HCT116 (cell line): ENCODE results near the gene PRR35. TPM values are rescaled to one million over a fixed set of nuclear protein-coding genes. Genes with fewer than 3 reads are reported as not detected.
A peak's percentile ranks its signal among the peaks of the same experiment; 100 is the strongest.

Experiments
- ATAC-seq: fragments of 200-7000 bp; cut with Tn5 transposase; 2 replicates; pipeline ENCODE4 v1.9.1; 2020; ENCODE audit warnings: mild to moderate bottlenecking, moderate library complexity
- BruUV-seq: library from RNA; stranded (reverse); fragments of 400-500 nt; replicated peaks from 2 replicates; lab custom pipeline; 2021; lab: Mats Ljungman, UMichigan
- CTCF ChIA-PET: fragments of 300-600 bp; sonication (Branson Sonifier 250); formaldehyde crosslinking; loops from one replicate; lab custom pipeline; 2021; ENCODE audit warnings: antibody characterized with exemption; lab: Charles Lee
- POLR2A ChIA-PET: fragments of 300-600, 350-600 bp; sonication (Branson Sonifier 250); formaldehyde crosslinking; loops from one replicate; lab custom pipeline; 2021; ENCODE audit warnings: antibody characterized with exemption; lab: Charles Lee
- RAD21 ChIA-PET, 2 experiments: fragments of 300-600 bp; sonication (Branson Sonifier 250); formaldehyde crosslinking; loops; one replicate each; lab custom pipeline; 2023; ENCODE audit warnings: low total read pairs in 2 of 2; ENCODE audit not compliant: uncharacterized antibody in 2 of 2, unreplicated experiment in 2 of 2, low non-redundant PET in 1 of 2; lab: Charles Lee
- DNase-seq: peaks from one replicate; pipeline ENCODE4 v3.0.0-alpha.2; 2010; ENCODE audit warnings: low read depth, low spot score
- H2AFZ ChIP-seq: fragments of 200-600 bp; shearing (Covaris generic), sonication (generic); 2 replicates; pipeline ENCODE4 v1.6.1; 2017; ENCODE audit warnings: low read depth, mixed run types, mixed read lengths, antibody characterized with exemption, low read length; ENCODE audit not compliant: poor library complexity, severe bottlenecking
- H3K27ac ChIP-seq: 2 replicates; pipeline ENCODE4 v1.5.1; 2012; ENCODE audit warnings: low read depth, low read length
- H3K27me3 ChIP-seq: fragments of 200-600 bp; sonication (generic); 2 replicates; pipeline ENCODE4 v1.6.1; 2016; ENCODE audit warnings: mixed run types, low read length, mixed read lengths; ENCODE audit not compliant: insufficient read depth
- H3K36me3 ChIP-seq, 2 experiments: fragments of 200-500 bp in 1 of 2; fragments of 200-600 bp in 1 of 2; sonication (Bioruptor generic) in 1 of 2; sonication (generic) in 1 of 2; 2 replicates each; pipeline versions ENCODE4 v1.5.1 to v1.6.1; 2014 to 2016; ENCODE audit warnings: low read length in 2 of 2, inconsistent platforms in 1 of 2, mixed read lengths in 1 of 2, mixed run types in 1 of 2; ENCODE audit not compliant: insufficient read depth in 2 of 2, control insufficient read depth in 1 of 2
- H3K4me1 ChIP-seq, 2 experiments: fragments of 200-600 bp in 1 of 2; sonication (generic) in 1 of 2; 2 replicates each; pipeline versions ENCODE4 v1.5.1 to v1.6.1; 2012 to 2017; ENCODE audit warnings: low read length in 2 of 2, inconsistent platforms in 1 of 2, mild to moderate bottlenecking in 1 of 2, mixed read lengths in 1 of 2, mixed run types in 1 of 2, moderate library complexity in 1 of 2; ENCODE audit not compliant: insufficient read depth in 2 of 2, control insufficient read depth in 1 of 2
- H3K4me2 ChIP-seq: fragments of 200-600 bp; sonication (generic); 2 replicates; pipeline ENCODE4 v1.6.1; 2017; ENCODE audit warnings: mixed run types, low read length, mixed read lengths
- H3K4me3 ChIP-seq, 2 experiments: fragments of 200-600 bp in 1 of 2; sonication (generic) in 1 of 2; replicated peaks in 1 of 2; 2 replicates each; pipeline ENCODE4 v1.5.1; 2011 to 2016; ENCODE audit warnings: low read length in 2 of 2, control low read depth in 1 of 2, low read depth in 1 of 2, mild to moderate bottlenecking in 1 of 2, mixed read lengths in 1 of 2, mixed run types in 1 of 2
- H3K79me2 ChIP-seq: fragments of 200-600 bp; sonication (generic); 2 replicates; pipeline ENCODE4 v1.6.1; 2017; ENCODE audit warnings: mild to moderate bottlenecking, mixed run types, low read length, moderate library complexity, mixed read lengths; ENCODE audit not compliant: insufficient read depth
- H3K9ac ChIP-seq: fragments of 200-600 bp; sonication (generic); 2 replicates; pipeline ENCODE4 v1.6.1; 2016; ENCODE audit warnings: low read length, mixed read lengths
- H3K9me2 ChIP-seq: fragments of 200-600 bp; sonication (generic), shearing (Covaris generic); 2 replicates; pipeline ENCODE4 v1.6.1; 2017; ENCODE audit warnings: mixed run types, mild to moderate bottlenecking, moderate library complexity; ENCODE audit not compliant: insufficient read depth
- H3K9me3 ChIP-seq, 2 experiments: fragments of 200-500 bp in 1 of 2; fragments of 200-600 bp in 1 of 2; sonication (Bioruptor generic) in 1 of 2; sonication (generic) in 1 of 2; 2 replicates each; pipeline ENCODE4 v1.6.1; 2014 to 2017; ENCODE audit warnings: low read length in 2 of 2, mixed read lengths in 2 of 2, inconsistent platforms in 1 of 2, low read depth in 1 of 2, mild to moderate bottlenecking in 1 of 2, mixed run types in 1 of 2, moderate library complexity in 1 of 2; ENCODE audit not compliant: control insufficient read depth in 1 of 2, insufficient read depth in 1 of 2
- H4K20me1 ChIP-seq: fragments of 200-600 bp; sonication (generic), shearing (Covaris generic); 2 replicates; pipeline ENCODE4 v1.6.1; 2017; ENCODE audit warnings: mixed run types, mild to moderate bottlenecking, moderate library complexity; ENCODE audit not compliant: insufficient read depth
- CBX3 ChIP-seq: IDR thresholded peaks from 2 replicates; pipeline ENCODE4 v1.6.1; 2012; ENCODE audit warnings: low read depth
- CEBPB ChIP-seq: IDR thresholded peaks from 2 replicates; pipeline ENCODE4 v1.6.1; 2012; ENCODE audit warnings: low read depth
- EGR1 ChIP-seq: IDR thresholded peaks from 2 replicates; pipeline ENCODE4 v1.6.1; 2012; ENCODE audit warnings: low read depth
- ELF1 ChIP-seq: IDR thresholded peaks from 2 replicates; pipeline ENCODE4 v1.6.1; 2012; ENCODE audit warnings: low read depth, borderline replicate concordance
- EZH2 ChIP-seq: fragments of 200-600 bp; sonication (generic); IDR thresholded peaks from 2 replicates; pipeline ENCODE4 v1.6.1; 2017; ENCODE audit warnings: antibody characterized with exemption, mixed run types
- EZH2phosphoT487 ChIP-seq: fragments of 200-600 bp; IDR thresholded peaks from 2 replicates; pipeline ENCODE4 v1.6.1; 2018; ENCODE audit warnings: antibody characterized with exemption, borderline replicate concordance
- FOSL1 ChIP-seq: IDR thresholded peaks from 2 replicates; pipeline ENCODE4 v1.6.1; 2012; ENCODE audit warnings: low read depth
- JUND ChIP-seq: IDR thresholded peaks from 2 replicates; pipeline ENCODE4 v1.6.1; 2012
- POLR2A ChIP-seq: IDR thresholded peaks from 2 replicates; pipeline ENCODE4 v1.7.0; 2011; ENCODE audit warnings: borderline replicate concordance; ENCODE audit not compliant: insufficient read depth, insufficient read length; ENCODE audit errors: extremely low read depth
- POLR2AphosphoS5 ChIP-seq: IDR thresholded peaks from 2 replicates; pipeline ENCODE4 v1.6.1; 2011; ENCODE audit warnings: mild to moderate bottlenecking, low read depth, low read length, moderate library complexity
- RAD21 ChIP-seq: IDR thresholded peaks from 2 replicates; pipeline ENCODE4 v1.6.1; 2012; ENCODE audit warnings: low read depth, mild to moderate bottlenecking
- SIN3A ChIP-seq: IDR thresholded peaks from 2 replicates; pipeline ENCODE4 v1.6.1; 2012; ENCODE audit warnings: low read depth
- SP1 ChIP-seq: IDR thresholded peaks from 2 replicates; pipeline ENCODE4 v1.6.1; 2012; ENCODE audit warnings: low read depth
- SRF ChIP-seq: IDR thresholded peaks from 2 replicates; pipeline ENCODE4 v1.6.1; 2012; ENCODE audit warnings: low read depth
- TCF7L2 ChIP-seq: IDR thresholded peaks from 2 replicates; pipeline ENCODE4 v1.7.0; 2011; ENCODE audit warnings: borderline replicate concordance, inconsistent platforms; ENCODE audit not compliant: insufficient read depth, insufficient read length; ENCODE audit errors: extremely low read depth
- YY1 ChIP-seq: IDR thresholded peaks from 2 replicates; pipeline ENCODE4 v1.6.1; 2011; ENCODE audit warnings: low read length, low read depth, moderate library complexity, mild to moderate bottlenecking; ENCODE audit not compliant: insufficient replicate concordance; ENCODE audit errors: extremely low read depth
- ZFX ChIP-seq: fragments of 450-650 bp; IDR thresholded peaks from 2 replicates; pipeline ENCODE4 v1.6.1; 2017
- ZNF274 ChIP-seq: fragments of 200-500 bp; sonication (Bioruptor generic); IDR thresholded peaks from 2 replicates; pipeline ENCODE4 v1.6.1; 2014; ENCODE audit warnings: mild to moderate bottlenecking, low read depth, low read length, inconsistent platforms
- intact Hi-C: fragments of 100-400 bp; cut with micrococcal nuclease; formaldehyde crosslinking; loops from 2 replicates; pipeline ENCODE4 v1.10.0; 2022
- total RNA-seq: library from RNA; stranded (reverse); gene quantifications from one replicate; pipeline ENCODE4 v1.2.1, GENCODE V29; 2021; ENCODE audit not compliant: unreplicated experiment
- TF ChIP-seq, protein P1 (sequence below), 3 experiments: fragments of 200-600 bp in 1 of 3; sonication (generic) in 1 of 3; IDR thresholded peaks in 2 of 3; conservative IDR thresholded peaks in 1 of 3; 2 replicates each; pipeline ENCODE4 v1.5.1; 2012 to 2017; ENCODE audit warnings: low read depth in 2 of 3, low read length in 2 of 3, antibody characterized with exemption in 1 of 3, borderline replicate concordance in 1 of 3, control low read depth in 1 of 3, mild to moderate bottlenecking in 1 of 3, mixed read lengths in 1 of 3, mixed run types in 1 of 3, moderate library complexity in 1 of 3; ENCODE audit not compliant: insufficient read depth in 1 of 3
- TF ChIP-seq, protein P2 (sequence below): IDR thresholded peaks from 2 replicates; pipeline ENCODE4 v1.6.1; 2012
- TF ChIP-seq, protein P3 (sequence below): IDR thresholded peaks from 2 replicates; pipeline ENCODE4 v1.6.1; 2011; ENCODE audit warnings: mild to moderate bottlenecking, low read length, moderate library complexity; ENCODE audit not compliant: insufficient replicate concordance; ENCODE audit errors: extremely low read depth
- TF ChIP-seq, protein P4 (sequence below): IDR thresholded peaks from 2 replicates; pipeline ENCODE4 v1.6.1; 2012

PRR35 gene
- total RNA-seq, 1 experiment from 2014 or later = not detected

DNA sequence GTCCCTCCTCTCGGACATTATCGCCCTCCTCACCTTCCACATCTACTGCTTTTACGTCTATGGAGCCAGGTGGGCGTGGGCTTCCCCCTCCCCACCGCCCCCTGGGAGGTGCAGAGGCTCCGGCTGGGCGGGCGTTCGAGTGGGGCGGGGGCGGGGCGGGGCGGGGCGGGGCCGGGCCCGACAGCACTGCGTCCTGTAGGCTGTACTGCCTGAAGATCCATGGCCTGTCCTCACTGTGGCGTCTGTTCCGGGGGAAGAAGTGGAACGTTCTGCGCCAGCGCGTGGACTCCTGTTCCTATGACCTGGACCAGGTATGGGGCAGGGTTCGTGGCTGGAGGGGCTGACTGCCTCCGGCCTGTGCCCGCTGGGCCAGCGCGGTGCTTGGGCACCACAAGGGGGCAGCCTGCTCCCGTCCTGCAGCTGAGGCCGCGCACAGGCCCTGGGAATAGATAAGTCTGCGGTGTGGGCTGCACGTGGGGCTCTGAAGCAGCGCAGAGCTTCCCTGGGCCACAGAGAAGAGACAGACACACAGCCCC, 18.7 kb downstream of the PRR35 start (continued):
- TF ChIP-seq, protein P1, sequence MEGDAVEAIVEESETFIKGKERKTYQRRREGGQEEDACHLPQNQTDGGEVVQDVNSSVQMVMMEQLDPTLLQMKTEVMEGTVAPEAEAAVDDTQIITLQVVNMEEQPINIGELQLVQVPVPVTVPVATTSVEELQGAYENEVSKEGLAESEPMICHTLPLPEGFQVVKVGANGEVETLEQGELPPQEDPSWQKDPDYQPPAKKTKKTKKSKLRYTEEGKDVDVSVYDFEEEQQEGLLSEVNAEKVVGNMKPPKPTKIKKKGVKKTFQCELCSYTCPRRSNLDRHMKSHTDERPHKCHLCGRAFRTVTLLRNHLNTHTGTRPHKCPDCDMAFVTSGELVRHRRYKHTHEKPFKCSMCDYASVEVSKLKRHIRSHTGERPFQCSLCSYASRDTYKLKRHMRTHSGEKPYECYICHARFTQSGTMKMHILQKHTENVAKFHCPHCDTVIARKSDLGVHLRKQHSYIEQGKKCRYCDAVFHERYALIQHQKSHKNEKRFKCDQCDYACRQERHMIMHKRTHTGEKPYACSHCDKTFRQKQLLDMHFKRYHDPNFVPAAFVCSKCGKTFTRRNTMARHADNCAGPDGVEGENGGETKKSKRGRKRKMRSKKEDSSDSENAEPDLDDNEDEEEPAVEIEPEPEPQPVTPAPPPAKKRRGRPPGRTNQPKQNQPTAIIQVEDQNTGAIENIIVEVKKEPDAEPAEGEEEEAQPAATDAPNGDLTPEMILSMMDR (IDR thresholded peaks at IDR 0.05 in 2 of 3, conservative IDR thresholded peaks at IDR 0.05 in 1 of 3; ENCODE audit: borderline replicate concordance in 1 of 3, insufficient read depth in 1 of 3, low read depth in 2 of 3, low read length in 2 of 3) = peak; percentile 59 to 74 (median 68); a peak in 5 of 6 replicates
- no peak for TF ChIP-seq FOSL1
- no peak for TF ChIP-seq EGR1
- TF ChIP-seq POLR2AphosphoS5 = no peak
- TF ChIP-seq, protein P2, sequence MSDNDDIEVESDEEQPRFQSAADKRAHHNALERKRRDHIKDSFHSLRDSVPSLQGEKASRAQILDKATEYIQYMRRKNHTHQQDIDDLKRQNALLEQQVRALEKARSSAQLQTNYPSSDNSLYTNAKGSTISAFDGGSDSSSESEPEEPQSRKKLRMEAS = peak; percentile 32; the same call in 1 of the 2 replicates

DNA sequence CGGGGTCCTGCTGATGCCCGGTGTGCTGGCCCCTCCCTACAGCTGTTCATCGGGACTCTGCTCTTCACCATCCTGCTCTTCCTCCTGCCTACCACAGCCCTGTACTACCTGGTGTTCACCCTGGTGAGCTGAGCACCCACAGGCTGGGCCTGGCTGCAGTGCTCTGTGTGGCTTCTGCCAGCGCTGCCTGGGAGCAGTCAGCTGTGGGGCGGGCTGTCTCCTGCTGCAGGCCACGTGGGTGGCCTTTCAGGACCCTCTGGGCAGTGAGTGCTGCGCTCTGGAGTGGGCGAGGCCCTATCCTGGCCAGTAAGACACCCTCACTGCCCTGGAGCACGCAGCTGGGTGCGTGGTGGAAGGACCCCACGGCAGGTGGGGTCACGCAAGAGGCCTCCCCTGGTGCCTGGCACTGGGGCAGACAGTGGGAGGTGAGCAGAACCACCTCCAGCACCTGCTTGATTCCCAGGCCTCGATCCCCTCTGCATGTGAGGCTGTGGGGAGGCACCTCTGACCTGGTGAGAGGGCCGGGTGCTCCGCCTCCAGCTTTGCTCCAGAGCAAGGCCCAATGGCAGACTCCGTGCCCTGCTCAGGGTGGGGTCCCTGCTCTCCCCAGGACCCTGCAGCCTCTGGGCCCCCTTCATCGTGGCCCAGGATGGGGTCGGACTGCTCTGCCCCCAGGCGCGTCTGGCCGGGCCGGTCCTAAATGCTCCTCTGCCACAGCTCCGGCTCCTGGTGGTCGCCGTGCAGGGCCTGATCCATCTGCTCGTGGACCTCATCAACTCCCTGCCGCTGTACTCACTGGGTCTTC, 20.1 kb downstream of the PRR35 start:
- TF ChIP-seq, protein P3, sequence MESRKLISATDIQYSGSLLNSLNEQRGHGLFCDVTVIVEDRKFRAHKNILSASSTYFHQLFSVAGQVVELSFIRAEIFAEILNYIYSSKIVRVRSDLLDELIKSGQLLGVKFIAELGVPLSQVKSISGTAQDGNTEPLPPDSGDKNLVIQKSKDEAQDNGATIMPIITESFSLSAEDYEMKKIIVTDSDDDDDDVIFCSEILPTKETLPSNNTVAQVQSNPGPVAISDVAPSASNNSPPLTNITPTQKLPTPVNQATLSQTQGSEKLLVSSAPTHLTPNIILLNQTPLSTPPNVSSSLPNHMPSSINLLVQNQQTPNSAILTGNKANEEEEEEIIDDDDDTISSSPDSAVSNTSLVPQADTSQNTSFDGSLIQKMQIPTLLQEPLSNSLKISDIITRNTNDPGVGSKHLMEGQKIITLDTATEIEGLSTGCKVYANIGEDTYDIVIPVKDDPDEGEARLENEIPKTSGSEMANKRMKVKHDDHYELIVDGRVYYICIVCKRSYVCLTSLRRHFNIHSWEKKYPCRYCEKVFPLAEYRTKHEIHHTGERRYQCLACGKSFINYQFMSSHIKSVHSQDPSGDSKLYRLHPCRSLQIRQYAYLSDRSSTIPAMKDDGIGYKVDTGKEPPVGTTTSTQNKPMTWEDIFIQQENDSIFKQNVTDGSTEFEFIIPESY = no peak
- TF ChIP-seq ELF1 (no peak), SIN3A (no peak), SP1 (no peak), EZH2 (no peak), POLR2A (no peak), CBX3 (no peak), TCF7L2 (no peak), EZH2phosphoT487 (no peak), CEBPB (no peak), EGR1 (no peak), ZFX (no peak), RAD21 (no peak), JUND (no peak), YY1 (no peak), FOSL1 (no peak), SRF (no peak), ZNF274 (no peak), POLR2AphosphoS5 (no peak)
- TF ChIP-seq, protein P4, sequence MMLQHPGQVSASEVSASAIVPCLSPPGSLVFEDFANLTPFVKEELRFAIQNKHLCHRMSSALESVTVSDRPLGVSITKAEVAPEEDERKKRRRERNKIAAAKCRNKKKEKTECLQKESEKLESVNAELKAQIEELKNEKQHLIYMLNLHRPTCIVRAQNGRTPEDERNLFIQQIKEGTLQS = no peak
- CTCF ChIA-PET = no interaction called here

More for the DNA sequence above, 20.1 kb downstream of the PRR35 start:
- no peaks in the 10 kb centered on the region for H3K27me3 ChIP-seq
- no peak overlapping the region for H3K4me2 ChIP-seq
- DNase-seq (no peak), ATAC-seq (no peak)
- H3K9me3 ChIP-seq = no peaks in the 10 kb centered on the region
- BruUV-seq = no TSS peak
- no peak overlapping the region for H2AFZ ChIP-seq
- H3K27ac ChIP-seq = no peak overlapping the region
- H4K20me1 ChIP-seq = no peaks in the 10 kb centered on the region
- intact Hi-C loops = no loop called here
- no peak overlapping the region for H3K9ac ChIP-seq
- no peaks in the 10 kb centered on the region for H3K79me2 ChIP-seq
- H3K4me1 ChIP-seq = peaks cover 0 to 2% of the 10 kb centered on the region in 2 experiments; a peak in 1 of 4 replicates
- POLR2A ChIA-PET = no interaction called here
- no peaks in the 10 kb centered on the region for H3K36me3 ChIP-seq
- no peaks in the 10 kb centered on the region for H3K9me2 ChIP-seq
- H3K4me3 ChIP-seq = no peak overlapping the region
- RAD21 ChIA-PET = no interaction called here
